Stomach (tissue), 9 donors: ENCODE results near the gene E2F7. TPM values are rescaled to one million over a fixed set of nuclear protein-coding genes. Genes with fewer than 3 reads are reported as not detected.

ENCODE experiments used
- DNase-seq, 2 donors: peaks; one replicate each; pipeline versions ENCODE4 v3.0.0 to v3.0.0-alpha.2; 2013 to 2019
- H3K27ac ChIP-seq, 5 donors: fragments of 200-600 bp in 4 of 5; sonication (generic) in 4 of 5; one replicate each; pipeline ENCODE4 v1.5.1; 2013 to 2019; ENCODE audit warnings: mild to moderate bottlenecking in 1 of 5, moderate library complexity in 1 of 5
- H3K27me3 ChIP-seq, 3 donors: fragments of 200-600 bp; sonication (generic); one replicate each; pipeline ENCODE4 v1.5.1; 2017 to 2019; ENCODE audit warnings: mixed run types in 1 of 3
- H3K36me3 ChIP-seq, 4 donors: fragments of 200-600 bp; sonication (generic); 1 replicate in 3 of 4; 2 replicates in 1 of 4; pipeline ENCODE4 v1.5.1; 2016 to 2019
- H3K4me1 ChIP-seq, 4 donors: fragments of 200-600 bp; sonication (generic); one replicate each; pipeline ENCODE4 v1.5.1; 2016 to 2019
- H3K4me3 ChIP-seq, 4 donors: fragments of 200-600 bp; sonication (generic) in 3 of 4; one replicate each; pipeline ENCODE4 v1.5.1; 2016 to 2019; ENCODE audit warnings: mild to moderate bottlenecking in 1 of 4
- H3K9me3 ChIP-seq, 4 donors: fragments of 200-600 bp; sonication (generic); one replicate each; pipeline ENCODE4 v1.5.1; 2016 to 2019
- EP300 ChIP-seq: sonication (generic); formaldehyde crosslinking; IDR thresholded peaks from one replicate; pipeline ENCODE4 v1.6.1; 2017; ENCODE audit warnings: antibody characterized with exemption
- POLR2A ChIP-seq, 4 donors: fragments of 450-650 bp; IDR thresholded peaks; one replicate each; pipeline ENCODE4 v1.6.1; 2016; ENCODE audit warnings: antibody characterized with exemption in 4 of 4, control low read depth in 2 of 4, mild to moderate bottlenecking in 1 of 4, moderate library complexity in 1 of 4
- POLR2AphosphoS5 ChIP-seq, 3 donors: sonication (generic); formaldehyde crosslinking; IDR thresholded peaks; one replicate each; pipeline ENCODE4 v1.6.1; 2016; ENCODE audit warnings: antibody characterized with exemption in 3 of 3
- WGBS, 5 donors: extraction: QIAGEN DNeasy Blood & Tissue Kit in 3 of 5; methylation state at CpG; one replicate each; pipeline versions ENCODE4 v1.1.5 to v1.1.7; 2013 to 2018; 5-methylcytosine and 5-hydroxymethylcytosine counted together
- intact Hi-C: fragments of 100-400 bp; cut with DNase I; formaldehyde crosslinking; loops from one replicate; pipeline ENCODE4 v1.15.1; 2023; ENCODE audit warnings: low total_unique reads
- polyA plus RNA-seq, 3 donors: library from polyadenylated mRNA; stranded (reverse); fragments of 200-250 nt; gene quantifications; one replicate each; pipeline ENCODE4 v1.2.3, GENCODE V29; 2013
- total RNA-seq, 5 donors: library from RNA; depleted of rRNA; stranded (reverse); fragments of >200 nt; gene quantifications; one replicate each; pipeline versions ENCODE4 v1.1.0 to v1.2.3, GENCODE V29; 2014 to 2016
- TF ChIP-seq, protein P1 (sequence below), 7 experiments: fragments of 450-650 bp in 4 of 7; fragments of 200-600 bp in 3 of 7; sonication (generic) in 3 of 7; IDR thresholded peaks; one replicate each; pipeline ENCODE4 v1.5.1; 2016 to 2019; ENCODE audit warnings: antibody characterized with exemption in 7 of 7, control low read depth in 2 of 7, mild to moderate bottlenecking in 1 of 7
- donor health status: healthy with polysubstance abuse.
- donor health status: Bipolar disorder and iron deficiency.
- donor health status: healthy.

Gene E2F7
- total and polyA plus RNA-seq, 8 donors, result 0.31 to 7.7 (median 0.75) TPM; not detected in 1

DNA sequence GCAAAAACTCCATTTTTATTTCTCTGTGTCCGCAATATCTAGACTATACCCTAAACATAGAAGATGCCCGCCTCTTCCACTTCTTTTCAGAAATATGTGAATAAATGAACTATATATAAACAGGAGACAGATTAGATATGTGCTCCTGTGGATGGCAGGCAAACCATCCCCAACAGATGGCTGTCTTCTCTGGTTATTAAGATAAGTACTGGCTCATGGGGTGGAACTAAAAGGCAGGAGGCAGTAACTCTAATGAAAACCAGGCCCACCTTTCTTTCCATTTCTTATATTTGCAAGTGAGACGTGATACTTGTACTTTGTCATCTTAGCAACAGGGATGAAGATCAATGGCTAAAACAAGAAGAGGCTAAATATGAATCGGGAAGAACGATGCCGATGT is 20.2 kb downstream of the E2F7 start:
- Histone ChIP-seq H3K4me3 (no peak overlapping the region), H3K9me3 (no peaks in the 10 kb centered on the region), H3K4me1 (peaks cover 0 to 5% (median 0%) of the 10 kb centered on the region in 4 donors), H3K27me3 (no peaks in the 10 kb centered on the region), H3K27ac (no peak overlapping the region), H3K36me3 (no peaks in the 10 kb centered on the region)
- WGBS, 5 donors, result 84 to 97% (median 87%) methylated on average over 6 of the region's 6 CpGs
- intact Hi-C loops, result loop anchor here (10.0 kb wide), 1 partner anchor 650 kb away; no protein-coding TSS in a partner anchor
- DNase-seq, result no peak
- TF ChIP-seq POLR2AphosphoS5 (IDR thresholded peaks at IDR 0.05), result no peak
- TF ChIP-seq, protein P1, sequence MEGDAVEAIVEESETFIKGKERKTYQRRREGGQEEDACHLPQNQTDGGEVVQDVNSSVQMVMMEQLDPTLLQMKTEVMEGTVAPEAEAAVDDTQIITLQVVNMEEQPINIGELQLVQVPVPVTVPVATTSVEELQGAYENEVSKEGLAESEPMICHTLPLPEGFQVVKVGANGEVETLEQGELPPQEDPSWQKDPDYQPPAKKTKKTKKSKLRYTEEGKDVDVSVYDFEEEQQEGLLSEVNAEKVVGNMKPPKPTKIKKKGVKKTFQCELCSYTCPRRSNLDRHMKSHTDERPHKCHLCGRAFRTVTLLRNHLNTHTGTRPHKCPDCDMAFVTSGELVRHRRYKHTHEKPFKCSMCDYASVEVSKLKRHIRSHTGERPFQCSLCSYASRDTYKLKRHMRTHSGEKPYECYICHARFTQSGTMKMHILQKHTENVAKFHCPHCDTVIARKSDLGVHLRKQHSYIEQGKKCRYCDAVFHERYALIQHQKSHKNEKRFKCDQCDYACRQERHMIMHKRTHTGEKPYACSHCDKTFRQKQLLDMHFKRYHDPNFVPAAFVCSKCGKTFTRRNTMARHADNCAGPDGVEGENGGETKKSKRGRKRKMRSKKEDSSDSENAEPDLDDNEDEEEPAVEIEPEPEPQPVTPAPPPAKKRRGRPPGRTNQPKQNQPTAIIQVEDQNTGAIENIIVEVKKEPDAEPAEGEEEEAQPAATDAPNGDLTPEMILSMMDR (IDR thresholded peaks at IDR 0.05), result no peak
- no peak for TF ChIP-seq EP300
- no peak for TF ChIP-seq POLR2A (IDR thresholded peaks at IDR 0.05)

DNA sequence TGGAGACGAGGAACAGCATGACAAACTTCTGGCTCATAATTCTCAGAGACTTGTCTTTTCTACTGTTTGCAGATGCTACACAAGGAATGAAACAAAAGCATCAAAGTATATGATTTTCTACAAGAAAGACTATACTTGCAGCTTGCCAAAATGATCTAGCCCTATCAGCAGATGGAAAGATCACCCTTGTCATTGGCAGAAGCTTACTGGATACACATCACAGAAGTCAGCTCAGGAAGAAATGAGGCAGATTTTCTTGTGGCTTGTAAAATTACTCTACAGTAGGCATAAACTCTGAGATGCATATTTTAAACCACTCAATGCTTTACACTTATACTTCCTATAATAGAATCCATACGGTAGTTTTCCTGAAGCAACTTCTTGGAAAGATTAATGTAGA is 20.6 kb downstream of the E2F7 start:
- H3K9me3 ChIP-seq, result no peaks in the 10 kb centered on the region
- no peaks in the 10 kb centered on the region for H3K27me3 ChIP-seq
- H3K4me3 ChIP-seq, result no peak overlapping the region
- no peak for TF ChIP-seq POLR2AphosphoS5 (IDR thresholded peaks at IDR 0.05)
- no peak for TF ChIP-seq EP300
- no peak for TF ChIP-seq POLR2A (IDR thresholded peaks at IDR 0.05)
- TF ChIP-seq, protein P1 (IDR thresholded peaks at IDR 0.05), result no peak
- DNase-seq, result no peak
- H3K27ac ChIP-seq, result no peak overlapping the region
- H3K36me3 ChIP-seq, result no peaks in the 10 kb centered on the region
- 78 to 91% (median 89%) methylated on average over 2 of the region's 2 CpGs for WGBS, 5 donors
- H3K4me1 ChIP-seq, result peaks cover 0 to 2% (median 0%) of the 10 kb centered on the region in 4 donors
- intact Hi-C loops, result loop anchor here (10.0 kb wide), 1 partner anchor 650 kb away; no protein-coding TSS in a partner anchor

DNA sequence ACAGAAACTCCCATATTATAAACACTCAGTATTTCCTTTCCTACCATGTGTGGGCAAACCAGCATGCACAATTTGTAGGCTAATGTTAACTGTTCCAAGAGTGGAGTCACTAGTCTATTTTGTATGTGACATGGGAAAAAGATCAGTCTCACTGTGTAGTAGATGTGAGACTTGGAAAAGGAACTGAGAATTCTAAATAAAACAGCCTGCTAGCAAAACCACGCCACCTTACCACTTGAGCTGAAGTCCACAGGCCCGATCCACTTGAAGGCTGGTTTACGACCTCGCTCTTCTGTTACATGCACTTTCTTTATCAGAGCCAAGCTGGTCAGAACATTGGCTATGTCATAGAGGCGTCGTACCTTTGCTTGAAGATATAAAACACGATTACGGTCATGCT is 22.5 kb downstream of the E2F7 start:
- Histone ChIP-seq H3K4me1 (no peaks in the 10 kb centered on the region), H3K27ac (no peak overlapping the region), H3K27me3 (no peaks in the 10 kb centered on the region), H3K4me3 (no peak overlapping the region), H3K36me3 (no peaks in the 10 kb centered on the region), H3K9me3 (peaks cover 0 to 9% (median 0%) of the 10 kb centered on the region in 4 donors)
- TF ChIP-seq EP300, result no peak
- TF ChIP-seq POLR2AphosphoS5 (IDR thresholded peaks at IDR 0.05), result no peak
- TF ChIP-seq, protein P1 (IDR thresholded peaks at IDR 0.05), result no peak
- TF ChIP-seq POLR2A (IDR thresholded peaks at IDR 0.05), result no peak
- DNase-seq, result no peak
- WGBS, 5 donors, result 94 to 97% (median 96%) methylated on average over 8 of the region's 8 CpGs
- intact Hi-C loops, result loop anchor here (10.0 kb wide), 1 partner anchor 652 kb away; no protein-coding TSS in a partner anchor

DNA sequence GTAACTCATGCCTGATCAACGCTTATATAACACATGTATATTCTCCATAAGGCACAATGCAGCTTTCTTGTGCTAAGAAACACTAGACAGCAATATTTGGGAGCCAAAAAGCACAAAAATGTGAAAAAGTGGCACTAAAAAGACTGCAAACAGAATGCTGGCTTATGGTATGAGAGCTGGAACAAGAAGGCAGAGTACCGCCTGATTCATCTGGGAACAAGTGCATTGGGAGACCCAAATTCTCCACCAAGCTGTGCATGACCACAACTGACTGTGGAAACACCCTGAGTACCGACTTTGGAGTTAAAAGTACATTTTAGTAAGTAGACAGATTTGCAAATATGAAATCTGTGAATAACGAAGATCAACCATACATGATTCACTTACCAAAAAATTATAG is 25.1 kb downstream of the E2F7 start:
- peaks cover 0 to 15% (median 0%) of the 10 kb centered on the region in 4 donors for H3K9me3 ChIP-seq
- WGBS, 5 donors, result 95 to 97% (median 97%) methylated on average over 4 of the region's 4 CpGs
- TF ChIP-seq, protein P1 (IDR thresholded peaks at IDR 0.05), result no peak
- TF ChIP-seq POLR2A (IDR thresholded peaks at IDR 0.05) (no peak), POLR2AphosphoS5 (IDR thresholded peaks at IDR 0.05) (no peak), EP300 (no peak)
- H3K27ac ChIP-seq, result no peak overlapping the region
- H3K4me3 ChIP-seq, result no peak overlapping the region
- no peaks in the 10 kb centered on the region for H3K36me3 ChIP-seq
- no peaks in the 10 kb centered on the region for H3K4me1 ChIP-seq
- intact Hi-C loops, result loop anchor here (10.0 kb wide), 1 partner anchor 655 kb away; no protein-coding TSS in a partner anchor
- no peak for DNase-seq
- no peaks in the 10 kb centered on the region for H3K27me3 ChIP-seq
